ENCODE measurements around the gene SPI1.

GRCh38 chr11:47338396-47339241, 39.7 kb downstream of the SPI1 start:
- TF ChIP-seq CTCF (IDR thresholded peaks at IDR 0.05), result no peak
- TF ChIP-seq ZFX (IDR thresholded peaks at IDR 0.05; ENCODE audit: borderline replicate concordance), result no peak
